Endothelial cell of umbilical vein (primary cell): ENCODE results near the gene BEND4. TPM values are rescaled to one million over a fixed set of nuclear protein-coding genes. Genes with fewer than 3 reads are reported as not detected.

Source experiments
- BruUV-seq: library from RNA; stranded (reverse); fragments of 400-500 nt; replicated peaks from 2 replicates; lab custom pipeline; 2021; lab: Mats Ljungman, UMichigan
- CTCF ChIA-PET: fragments of 300-600, 350-600 bp; sonication (Branson Sonifier 250); formaldehyde crosslinking; loops from one replicate; lab custom pipeline; 2021; ENCODE audit warnings: antibody characterized with exemption, inconsistent platforms; lab: Charles Lee
- POLR2A ChIA-PET: fragments of 300-600, 350-600 bp; sonication (Branson Sonifier 250); formaldehyde crosslinking; loops from one replicate; lab custom pipeline; 2021; ENCODE audit warnings: antibody characterized with exemption, inconsistent platforms; lab: Charles Lee
- DNase-seq: peaks from one replicate; pipeline ENCODE4 v3.0.0-alpha.2; 2011; ENCODE audit warnings: low read depth, low spot score
- FAIRE-seq: peaks from 2 replicates; lab custom pipeline; 2011; peaks lifted over from hg19 to GRCh38; lab: Jason Lieb, UNC
- H2AFZ ChIP-seq: 2 replicates; pipeline ENCODE4 v1.6.0; 2012; ENCODE audit warnings: low read depth, low read length, control low read depth, inconsistent platforms
- H3K27ac ChIP-seq: 2 replicates; pipeline ENCODE4 v1.5.1; 2011; ENCODE audit warnings: low read depth, mild to moderate bottlenecking, control low read depth, low read length, moderate library complexity; ENCODE audit not compliant: insufficient read depth
- H3K27me3 ChIP-seq, 2 experiments: 2 replicates each; pipeline versions ENCODE4 v1.6.0 to v1.6.1; 2011; ENCODE audit warnings: low read length in 2 of 2, mixed read lengths in 1 of 2; ENCODE audit not compliant: control insufficient read depth in 2 of 2, insufficient read depth in 2 of 2
- H3K36me3 ChIP-seq, 2 experiments: 2 replicates in 1 of 2; 3 replicates in 1 of 2; pipeline ENCODE4 v1.5.1; 2011; ENCODE audit warnings: low read length in 2 of 2, mild to moderate bottlenecking in 1 of 2, moderate library complexity in 1 of 2; ENCODE audit not compliant: control insufficient read depth in 2 of 2, insufficient read depth in 2 of 2; ENCODE audit errors: extremely low read depth in 1 of 2
- H3K4me1 ChIP-seq: 3 replicates; pipeline ENCODE4 v1.5.1; 2011; ENCODE audit warnings: mild to moderate bottlenecking, low read length; ENCODE audit not compliant: control insufficient read depth, insufficient read depth; ENCODE audit errors: extremely low read depth
- H3K4me2 ChIP-seq: 2 replicates; pipeline ENCODE4 v1.6.1; 2011; ENCODE audit warnings: low read length, control low read depth, mixed read lengths; ENCODE audit not compliant: insufficient read depth
- H3K4me3 ChIP-seq, 3 experiments: fragments of 200-600 bp in 1 of 3; sonication (generic), shearing (Covaris generic) in 1 of 3; replicated peaks in 1 of 3; 2 replicates each; pipeline ENCODE4 v1.5.1; 2011 to 2016; ENCODE audit warnings: control low read depth in 3 of 3, low read length in 3 of 3, mild to moderate bottlenecking in 2 of 3, inconsistent platforms in 1 of 3, low read depth in 1 of 3, moderate library complexity in 1 of 3; ENCODE audit not compliant: insufficient read depth in 1 of 3
- H3K79me2 ChIP-seq: 2 replicates; pipeline ENCODE4 v1.6.0; 2012; ENCODE audit warnings: low read length, inconsistent platforms; ENCODE audit not compliant: control insufficient read depth, insufficient read depth
- H3K9ac ChIP-seq: replicated peaks from 2 replicates; pipeline ENCODE3; 2011; ENCODE audit warnings: low read length, control low read depth; ENCODE audit not compliant: insufficient read depth; ENCODE audit errors: extremely low read depth
- H3K9me1 ChIP-seq: replicated peaks from 3 replicates; pipeline ENCODE4 v1.6.0; 2011; ENCODE audit warnings: mild to moderate bottlenecking, low read length; ENCODE audit not compliant: control insufficient read depth, insufficient read depth; ENCODE audit errors: extremely low read depth
- H3K9me3 ChIP-seq: replicated peaks from 2 replicates; pipeline ENCODE4 v1.5.1; 2012; ENCODE audit warnings: low read length, inconsistent platforms; ENCODE audit not compliant: control insufficient read depth, insufficient read depth
- H4K20me1 ChIP-seq: replicated peaks from 2 replicates; pipeline ENCODE3; 2011; ENCODE audit warnings: mild to moderate bottlenecking, low read length; ENCODE audit not compliant: control insufficient read depth, insufficient read depth; ENCODE audit errors: extremely low read depth
- EZH2 ChIP-seq: IDR thresholded peaks from 2 replicates; pipeline ENCODE4 v1.6.1; 2012; ENCODE audit warnings: borderline replicate concordance, low read depth, mild to moderate bottlenecking, moderate library complexity, low read length, inconsistent platforms; ENCODE audit not compliant: severe bottlenecking
- FOS ChIP-seq: IDR thresholded peaks from 2 replicates; pipeline ENCODE4 v1.6.1; 2011; ENCODE audit warnings: mild to moderate bottlenecking, low read length, moderate library complexity, borderline replicate concordance; ENCODE audit not compliant: insufficient read depth
- GATA2 ChIP-seq: IDR thresholded peaks from 2 replicates; pipeline ENCODE4 v1.7.0; 2011; ENCODE audit warnings: low read depth, mild to moderate bottlenecking, moderate library complexity, mixed read lengths, low read length; ENCODE audit not compliant: insufficient read length, insufficient read depth
- JUN ChIP-seq: IDR thresholded peaks from 2 replicates; pipeline ENCODE4 v1.6.1; 2011; ENCODE audit warnings: borderline replicate concordance, low read depth; ENCODE audit not compliant: insufficient read length, insufficient read depth
- MYC ChIP-seq: IDR thresholded peaks from one replicate; pipeline ENCODE4 v1.6.1; 2011; ENCODE audit warnings: mild to moderate bottlenecking, low read depth, low read length
- POLR2A ChIP-seq: IDR thresholded peaks from 2 replicates; pipeline ENCODE4 v1.6.1; 2012; ENCODE audit warnings: low read depth, mild to moderate bottlenecking, control low read depth, low read length
- POLR2AphosphoS5 ChIP-seq: IDR thresholded peaks from 2 replicates; pipeline ENCODE4 v1.6.1; 2012; ENCODE audit warnings: low read depth, mild to moderate bottlenecking, control low read depth, low read length, moderate library complexity; ENCODE audit not compliant: insufficient read depth
- dilution Hi-C: fragments of 300-500 bp; cut with MboI; formaldehyde crosslinking; loops from one replicate; pipeline ENCODE4 v1.15.0; 2019; ENCODE audit warnings: low sequenced_read_pairs; ENCODE audit not compliant: extremely low pct_ligation_motif_present
- intact Hi-C: fragments of 100-400 bp; cut with micrococcal nuclease; formaldehyde crosslinking; loops from one replicate; pipeline ENCODE4 v1.10.0; 2022
- polyA plus RNA-seq, 4 experiments: library from polyadenylated mRNA; depleted of rRNA in 3 of 4; stranded (reverse) in 3 of 4; unstranded in 1 of 4; fragments of >200 nt; gene quantifications; 2 replicates each; pipeline versions ENCODE4 v1.2.1 to v1.2.3, GENCODE V29; 2011 to 2012; ENCODE audit warnings: missing spikeins in 1 of 4
- total RNA-seq: library from RNA; stranded (reverse); gene quantifications from 2 replicates; pipeline ENCODE4 v1.2.3, GENCODE V29; 2021
- TF ChIP-seq, protein P1 (sequence below): IDR thresholded peaks from 2 replicates; pipeline ENCODE4 v1.6.1; 2011; ENCODE audit not compliant: insufficient read depth, insufficient read length
- TF ChIP-seq, protein P2 (sequence below), 2 donors: IDR thresholded peaks; 1 replicate in 1 of 2; 2 replicates in 1 of 2; pipeline ENCODE4 v1.5.1; 2011; ENCODE audit warnings: low read length in 2 of 2, mild to moderate bottlenecking in 2 of 2, moderate library complexity in 2 of 2, control low read depth in 1 of 2, inconsistent platforms in 1 of 2, low read depth in 1 of 2; ENCODE audit not compliant: insufficient read depth in 1 of 2; ENCODE audit errors: extremely low read depth in 1 of 2

BEND4 gene
- total and polyA plus RNA-seq, 2 donors (not counting 3 experiments of a cell fraction or from before 2014, with no cell fraction given), result 0.01 to 0.27 TPM

DNA sequence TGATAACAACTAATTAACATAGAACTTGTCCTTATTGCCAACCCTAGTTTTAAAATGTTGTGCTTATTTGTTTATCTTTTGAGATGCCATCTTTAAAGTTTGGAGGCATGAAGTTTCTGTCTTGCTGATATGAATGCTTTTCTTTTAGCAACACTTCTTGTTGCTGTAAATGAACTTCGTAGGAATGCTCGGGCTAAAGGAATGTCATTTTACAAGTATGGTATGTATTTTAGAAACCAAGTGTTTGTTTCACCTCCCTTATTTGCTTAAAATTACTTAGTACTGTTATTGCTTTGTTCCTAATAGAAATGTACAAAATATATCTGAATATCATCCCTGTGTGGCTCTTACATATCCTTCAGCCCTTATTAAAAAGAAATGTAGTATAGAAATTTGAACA, 86.1 kb downstream of the BEND4 start:
- TF ChIP-seq GATA2, result no peak
- TF ChIP-seq, protein P1, sequence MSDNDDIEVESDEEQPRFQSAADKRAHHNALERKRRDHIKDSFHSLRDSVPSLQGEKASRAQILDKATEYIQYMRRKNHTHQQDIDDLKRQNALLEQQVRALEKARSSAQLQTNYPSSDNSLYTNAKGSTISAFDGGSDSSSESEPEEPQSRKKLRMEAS, result no peak
- no peak for TF ChIP-seq MYC
- TF ChIP-seq POLR2A, result no peak
- no peak for TF ChIP-seq FOS
- TF ChIP-seq, protein P2, sequence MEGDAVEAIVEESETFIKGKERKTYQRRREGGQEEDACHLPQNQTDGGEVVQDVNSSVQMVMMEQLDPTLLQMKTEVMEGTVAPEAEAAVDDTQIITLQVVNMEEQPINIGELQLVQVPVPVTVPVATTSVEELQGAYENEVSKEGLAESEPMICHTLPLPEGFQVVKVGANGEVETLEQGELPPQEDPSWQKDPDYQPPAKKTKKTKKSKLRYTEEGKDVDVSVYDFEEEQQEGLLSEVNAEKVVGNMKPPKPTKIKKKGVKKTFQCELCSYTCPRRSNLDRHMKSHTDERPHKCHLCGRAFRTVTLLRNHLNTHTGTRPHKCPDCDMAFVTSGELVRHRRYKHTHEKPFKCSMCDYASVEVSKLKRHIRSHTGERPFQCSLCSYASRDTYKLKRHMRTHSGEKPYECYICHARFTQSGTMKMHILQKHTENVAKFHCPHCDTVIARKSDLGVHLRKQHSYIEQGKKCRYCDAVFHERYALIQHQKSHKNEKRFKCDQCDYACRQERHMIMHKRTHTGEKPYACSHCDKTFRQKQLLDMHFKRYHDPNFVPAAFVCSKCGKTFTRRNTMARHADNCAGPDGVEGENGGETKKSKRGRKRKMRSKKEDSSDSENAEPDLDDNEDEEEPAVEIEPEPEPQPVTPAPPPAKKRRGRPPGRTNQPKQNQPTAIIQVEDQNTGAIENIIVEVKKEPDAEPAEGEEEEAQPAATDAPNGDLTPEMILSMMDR (IDR thresholded peaks at IDR 0.05; ENCODE audit: extremely low read depth in 1 of 2, insufficient read depth in 1 of 2, low read depth in 1 of 2, low read length in 2 of 2), result no peak
- TF ChIP-seq JUN, result no peak
- TF ChIP-seq POLR2AphosphoS5, result no peak
- no peak for TF ChIP-seq EZH2

More for the DNA sequence above, 86.1 kb downstream of the BEND4 start:
- BruUV-seq, result no TSS peak
- Histone ChIP-seq H3K9me3 (no peaks in the 10 kb centered on the region), H3K4me3 (no peak overlapping the region), H3K27ac (no peak overlapping the region), H3K9ac (no peak overlapping the region), H3K4me2 (no peak overlapping the region), H2AFZ (no peak overlapping the region), H4K20me1 (no peaks in the 10 kb centered on the region), H3K4me1 (no peaks in the 10 kb centered on the region), H3K9me1 (no peaks in the 10 kb centered on the region), H3K79me2 (no peaks in the 10 kb centered on the region), H3K27me3 (no peaks in the 10 kb centered on the region), H3K36me3 (peaks cover 3 to 8% of the 10 kb centered on the region in 2 experiments)
- ChIA-PET POLR2A (no interaction called here), CTCF (no interaction called here)
- dilution Hi-C loops (no loop called here), intact Hi-C loops (no loop called here)
- no peak for FAIRE-seq
- DNase-seq, result no peak

Other genes starting within 250 kb of the BEND4 start
- gene TMEM33, start 217.2 kb downstream of the BEND4 start, total RNA-seq, result 58.5 and 60.1 TPM in 2 replicates
- 52.5 and 52.9 TPM in 2 replicates for gene TMEM33, start 217.2 kb downstream of the BEND4 start, polyA plus RNA-seq
- 0.15 and 0.16 TPM in 2 replicates for gene DCAF4L1, start 170.9 kb downstream of the BEND4 start, total RNA-seq
- 0.06 TPM in 2 replicates for gene DCAF4L1, start 170.9 kb downstream of the BEND4 start, polyA plus RNA-seq
- gene SLC30A9, start 162.1 kb downstream of the BEND4 start, total RNA-seq, result 40.6 and 44.4 TPM in 2 replicates
- 20.2 and 24.5 TPM in 2 replicates for gene SLC30A9, start 162.1 kb downstream of the BEND4 start, polyA plus RNA-seq
- 11.6 and 12.0 TPM in 2 replicates for gene SHISA3, start 244.8 kb upstream of the BEND4 start, total RNA-seq
- gene SHISA3, start 244.8 kb upstream of the BEND4 start, polyA plus RNA-seq, result 16.6 and 24.9 TPM in 2 replicates